GM23248 (cell line): ENCODE results near the gene F10. TPM values are rescaled to one million over a fixed set of nuclear protein-coding genes. Genes with fewer than 3 reads are reported as not detected.

Experiments
- DNase-seq: peaks from one replicate; pipeline ENCODE4 v3.0.0-alpha.2; 2015
- H2AFZ ChIP-seq: fragments of 200-600 bp; sonication (generic); 2 replicates; pipeline ENCODE4 v1.6.1; 2016; ENCODE audit warnings: antibody characterized with exemption
- H3F3A ChIP-seq: fragments of 200-600 bp; sonication (generic); 2 replicates; pipeline ENCODE4 v1.6.1; 2016; ENCODE audit warnings: mild to moderate bottlenecking, antibody characterized with exemption, mixed run types; ENCODE audit not compliant: insufficient read depth
- H3K27ac ChIP-seq: fragments of 200-600 bp; sonication (generic); 2 replicates; pipeline ENCODE4 v1.5.1; 2016; ENCODE audit warnings: mild to moderate bottlenecking
- H3K27me3 ChIP-seq: fragments of 200-600 bp; sonication (generic); replicated peaks from 2 replicates; pipeline ENCODE4 v1.6.1; 2016; ENCODE audit warnings: mild to moderate bottlenecking; ENCODE audit not compliant: insufficient read depth
- H3K36me3 ChIP-seq: fragments of 200-600 bp; sonication (generic); 2 replicates; pipeline ENCODE4 v1.6.1; 2016; ENCODE audit warnings: low read depth, mild to moderate bottlenecking
- H3K4me1 ChIP-seq: fragments of 200-600 bp; sonication (generic); 2 replicates; pipeline ENCODE4 v1.6.1; 2016; ENCODE audit warnings: mild to moderate bottlenecking; ENCODE audit not compliant: insufficient read depth
- H3K4me2 ChIP-seq: fragments of 200-600 bp; sonication (generic); one replicate; pipeline ENCODE4 v1.6.1; 2016; ENCODE audit warnings: mild to moderate bottlenecking; ENCODE audit not compliant: unreplicated experiment
- H3K4me3 ChIP-seq: fragments of 200-600 bp; sonication (generic); 2 replicates; pipeline ENCODE4 v1.5.1; 2016; ENCODE audit warnings: mild to moderate bottlenecking
- H3K79me2 ChIP-seq: fragments of 200-600 bp; sonication (generic); 2 replicates; pipeline ENCODE4 v1.6.1; 2016; ENCODE audit warnings: mild to moderate bottlenecking; ENCODE audit not compliant: insufficient read depth
- H3K9ac ChIP-seq: fragments of 200-600 bp; sonication (generic); 2 replicates; pipeline ENCODE4 v1.6.1; 2016; ENCODE audit warnings: mild to moderate bottlenecking
- H3K9me2 ChIP-seq: fragments of 200-600 bp; sonication (generic); 2 replicates; pipeline ENCODE4 v1.6.1; 2016; ENCODE audit warnings: mixed run types, mild to moderate bottlenecking, moderate library complexity; ENCODE audit not compliant: insufficient read depth
- H3K9me3 ChIP-seq: fragments of 200-600 bp; sonication (generic); one replicate; pipeline ENCODE4 v1.6.1; 2017; ENCODE audit warnings: low read depth
- H4K20me1 ChIP-seq: fragments of 200-600 bp; sonication (generic); 2 replicates; pipeline ENCODE4 v1.6.0; 2016; ENCODE audit not compliant: insufficient read depth
- EZH2 ChIP-seq: fragments of 200-600 bp; sonication (generic); IDR thresholded peaks from 2 replicates; pipeline ENCODE4 v1.6.1; 2018; ENCODE audit warnings: antibody characterized with exemption, mild to moderate bottlenecking; ENCODE audit not compliant: insufficient read depth, poor library complexity, severe bottlenecking
- EZH2phosphoT487 ChIP-seq: fragments of 200-600 bp; sonication (generic); IDR thresholded peaks from 2 replicates; pipeline ENCODE4 v1.6.1; 2018; ENCODE audit warnings: antibody characterized with exemption, moderate library complexity, mild to moderate bottlenecking, low read depth; ENCODE audit not compliant: insufficient read depth
- WGBS, 2 experiments: methylation state at CpG; one replicate each; pipeline ENCODE4 v1.1.6; 2015 to 2017; ENCODE audit warnings: low lambda C conversion rate in 2 of 2, low coverage in 1 of 2; ENCODE audit errors: missing lambda C conversion rate in 2 of 2; 5-methylcytosine and 5-hydroxymethylcytosine counted together
- in situ Hi-C: fragments of 300-500 bp; cut with MboI; formaldehyde crosslinking; loops from 2 replicates; pipeline ENCODE4 v1.15.0; 2020
- polyA plus RNA-seq: library from polyadenylated mRNA; unstranded; fragments of >200 nt; fragmentation: Nextera tagmentation; extraction: Ambion mirVana; gene quantifications from 2 replicates; pipeline ENCODE4 v1.2.1, GENCODE V29; 2016
- total RNA-seq: library from RNA; depleted of rRNA; stranded (reverse); fragments of >200 nt; shearing (Covaris generic); gene quantifications from 2 replicates; pipeline ENCODE4 v1.2.3, GENCODE V29; 2014

The F10 gene
- total and polyA plus RNA-seq, 2 experiments from 2014 or later, result 7.8 to 9.1 TPM

GRCh38 chr13:113169277-113170272 lies 47.0 kb downstream of the F10 start:
- Histone ChIP-seq H3K4me1 (no peaks in the 10 kb centered on the region), H2AFZ (no peak overlapping the region), H3K4me2 (no peak overlapping the region), H3F3A (no peaks in the 10 kb centered on the region), H3K27ac (no peak overlapping the region), H3K36me3 (peaks cover 8% of the 10 kb centered on the region; the same call in 1 of the 2 replicates), H3K27me3 (no peaks in the 10 kb centered on the region), H3K9ac (no peak overlapping the region), H4K20me1 (no peaks in the 10 kb centered on the region), H3K79me2 (no peaks in the 10 kb centered on the region), H3K9me3 (no peaks in the 10 kb centered on the region), H3K9me2 (no peaks in the 10 kb centered on the region), H3K4me3 (no peak overlapping the region)
- WGBS, 2 experiments, result 97% methylated on average over 13 of the region's 13 CpGs
- in situ Hi-C loops, result no loop called here
- TF ChIP-seq EZH2, result no peak
- TF ChIP-seq EZH2phosphoT487, result no peak
- no peak for DNase-seq

- Histone ChIP-seq H2AFZ (no peak overlapping the region), H3K4me1 (no peaks in the 10 kb centered on the region), H4K20me1 (no peaks in the 10 kb centered on the region), H3K9ac (no peak overlapping the region), H3K9me3 (no peaks in the 10 kb centered on the region), H3F3A (no peaks in the 10 kb centered on the region), H3K36me3 (peaks cover 8% of the 10 kb centered on the region; the same call in 1 of the 2 replicates), H3K9me2 (no peaks in the 10 kb centered on the region), H3K27ac (no peak overlapping the region), H3K4me3 (no peak overlapping the region), H3K79me2 (no peaks in the 10 kb centered on the region), H3K27me3 (no peaks in the 10 kb centered on the region), H3K4me2 (no peak overlapping the region)
- in situ Hi-C loops, result no loop called here
- WGBS, 2 experiments, result 95 to 97% methylated on average over 5 of the region's 5 CpGs
- TF ChIP-seq EZH2 (no peak), EZH2phosphoT487 (no peak)
- no peak for DNase-seq
Measured at GRCh38 chr13:113170511-113170910, 47.9 kb downstream of the F10 start.

- no peaks in the 10 kb centered on the region for H3K79me2 ChIP-seq
- H3K36me3 ChIP-seq, result peaks cover 15% of the 10 kb centered on the region
- in situ Hi-C loops, result no loop called here
- H3K27ac ChIP-seq, result no peak overlapping the region
- no peak overlapping the region for H3K4me2 ChIP-seq
- no peaks in the 10 kb centered on the region for H3K4me1 ChIP-seq
- WGBS, 2 experiments, result 91 to 93% methylated on average over 34 of the region's 34 CpGs
- no peaks in the 10 kb centered on the region for H3K9me3 ChIP-seq
- no peak for TF ChIP-seq EZH2
- no peak for TF ChIP-seq EZH2phosphoT487
- no peak for DNase-seq
- no peaks in the 10 kb centered on the region for H3F3A ChIP-seq
- H2AFZ ChIP-seq, result no peak overlapping the region
- H3K9ac ChIP-seq, result no peak overlapping the region
- H3K27me3 ChIP-seq, result no peaks in the 10 kb centered on the region
- H4K20me1 ChIP-seq, result no peaks in the 10 kb centered on the region
- no peak overlapping the region for H3K4me3 ChIP-seq
- H3K9me2 ChIP-seq, result no peaks in the 10 kb centered on the region
Measured at GRCh38 chr13:113171250-113172125, 48.9 kb downstream of the F10 start.

- Histone ChIP-seq H3K9me2 (no peaks in the 10 kb centered on the region), H3K9me3 (no peaks in the 10 kb centered on the region), H3K36me3 (peaks cover 23% of the 10 kb centered on the region), H3F3A (no peaks in the 10 kb centered on the region), H2AFZ (no peak overlapping the region), H3K4me3 (no peak overlapping the region), H3K4me1 (peaks cover 4% of the 10 kb centered on the region; the same call in 1 of the 2 replicates), H3K79me2 (no peaks in the 10 kb centered on the region), H3K4me2 (no peak overlapping the region), H3K9ac (no peak overlapping the region), H3K27ac (no peak overlapping the region), H4K20me1 (no peaks in the 10 kb centered on the region), H3K27me3 (no peaks in the 10 kb centered on the region)
- in situ Hi-C loops, result no loop called here
- DNase-seq, result no peak
- TF ChIP-seq EZH2 (no peak), EZH2phosphoT487 (no peak)
- WGBS, 2 experiments, result 84 to 89% methylated on average over 13 of the region's 13 CpGs
Measured at GRCh38 chr13:113172419-113172926, 49.9 kb downstream of the F10 start.
